Smooth muscle cell (in vitro differentiated cells): Measurements from ENCODE around the gene NTF3. TPM values are rescaled to one million over a fixed set of nuclear protein-coding genes. Genes with fewer than 3 reads are reported as not detected.

Experiments
- DNase-seq: peaks from one replicate; lab custom pipeline; 2025; ENCODE audit not compliant: unreplicated experiment; lab: John Stamatoyannopoulos, UW
- H2AFZ ChIP-seq: fragments of 200-600 bp; sonication (generic); 2 replicates; pipeline ENCODE4 v1.6.0; 2016; ENCODE audit warnings: antibody characterized with exemption, low read depth, mild to moderate bottlenecking
- H3F3A ChIP-seq: fragments of 200-600 bp; sonication (generic); 2 replicates; pipeline ENCODE4 v1.6.0; 2017; ENCODE audit warnings: antibody characterized with exemption, low read depth
- H3K27ac ChIP-seq: fragments of 200-600 bp; sonication (generic); 2 replicates; pipeline ENCODE4 v1.5.1; 2016; ENCODE audit warnings: low read depth, mild to moderate bottlenecking
- H3K27me3 ChIP-seq: fragments of 200-600 bp; sonication (generic); 2 replicates; pipeline ENCODE4 v1.6.1; 2016; ENCODE audit warnings: low read depth, mild to moderate bottlenecking
- H3K36me3 ChIP-seq: fragments of 200-600 bp; sonication (generic); 2 replicates; pipeline ENCODE4 v1.5.1; 2016; ENCODE audit warnings: low read depth
- H3K4me1 ChIP-seq: fragments of 200-600 bp; sonication (generic); 2 replicates; pipeline ENCODE4 v1.5.1; 2016; ENCODE audit warnings: low read depth
- H3K4me2 ChIP-seq: fragments of 200-600 bp; sonication (generic); 2 replicates; pipeline ENCODE4 v1.6.0; 2016; ENCODE audit warnings: mild to moderate bottlenecking
- H3K4me3 ChIP-seq: fragments of 200-600 bp; sonication (generic); 2 replicates; pipeline ENCODE4 v1.5.1; 2016; ENCODE audit warnings: mild to moderate bottlenecking
- H3K79me2 ChIP-seq: fragments of 200-600 bp; sonication (generic); 2 replicates; pipeline ENCODE4 v1.6.0; 2016; ENCODE audit warnings: low read depth, mild to moderate bottlenecking
- H3K9ac ChIP-seq: fragments of 200-600 bp; sonication (generic); 2 replicates; pipeline ENCODE4 v1.6.0; 2016; ENCODE audit warnings: low read depth
- H3K9me3 ChIP-seq: fragments of 200-600 bp; sonication (generic); replicated peaks from 2 replicates; pipeline ENCODE4 v1.5.1; 2016; ENCODE audit warnings: low read depth
- H4K20me1 ChIP-seq: fragments of 200-600 bp; sonication (generic); 2 replicates; pipeline ENCODE4 v1.6.0; 2016; ENCODE audit warnings: low read depth
- WGBS: methylation state at CpG from one replicate; pipeline ENCODE4 v1.1.7; 2016; ENCODE audit warnings: low lambda C conversion rate; 5-methylcytosine and 5-hydroxymethylcytosine counted together
- polyA plus RNA-seq: library from polyadenylated mRNA; unstranded; fragments of >200 nt; fragmentation: Nextera tagmentation; extraction: Ambion mirVana; gene quantifications from 2 replicates; pipeline ENCODE4 v1.2.1, GENCODE V29; 2016
- total RNA-seq: library from RNA; depleted of rRNA; stranded (reverse); fragments of >200 nt; gene quantifications from 2 replicates; pipeline ENCODE4 v1.2.3, GENCODE V29; 2014
- TF ChIP-seq, protein P1 (sequence below): fragments of 200-600 bp; sonication (generic); IDR thresholded peaks from 2 replicates; pipeline ENCODE4 v1.5.1; 2017; ENCODE audit warnings: borderline replicate concordance, mild to moderate bottlenecking, antibody characterized with exemption; ENCODE audit not compliant: insufficient read depth, poor library complexity, severe bottlenecking

The NTF3 gene
- total and polyA plus RNA-seq, 2 experiments from 2014 or later: 1.1 to 3.4 TPM

DNA sequence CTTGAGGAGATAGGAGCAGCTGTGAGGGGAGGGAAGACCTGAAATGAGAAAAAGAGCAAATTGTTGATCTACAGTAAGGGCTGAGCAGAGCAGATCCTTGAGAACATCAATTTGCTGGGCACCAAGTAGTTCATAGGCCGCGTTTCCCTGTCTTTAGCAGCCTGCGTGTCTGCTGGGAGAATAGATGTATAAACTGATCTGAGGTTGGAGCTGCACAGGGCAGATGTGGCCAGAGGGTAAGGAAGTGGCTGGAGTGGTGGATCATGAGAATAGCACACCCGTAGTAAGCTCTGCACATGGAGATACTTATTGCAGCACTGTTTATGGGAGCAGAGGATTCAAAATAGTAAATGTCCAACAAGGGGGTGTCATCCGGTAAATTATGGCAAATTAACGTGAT is 44.4 kb downstream of the NTF3 start:
- H4K20me1 ChIP-seq: no peaks in the 10 kb centered on the region
- H3K4me2 ChIP-seq: no peak overlapping the region
- H3K4me1 ChIP-seq: peaks cover 29% of the 10 kb centered on the region
- H3K4me3 ChIP-seq: no peak overlapping the region
- H3F3A ChIP-seq: no peaks in the 10 kb centered on the region
- H3K27ac ChIP-seq: no peak overlapping the region
- no peaks in the 10 kb centered on the region for H3K27me3 ChIP-seq
- H3K9ac ChIP-seq: no peak overlapping the region
- H3K36me3 ChIP-seq: no peaks in the 10 kb centered on the region
- 87% methylated on average over 6 of the region's 6 CpGs for WGBS
- no peak for DNase-seq
- no peaks in the 10 kb centered on the region for H3K9me3 ChIP-seq
- TF ChIP-seq, protein P1, sequence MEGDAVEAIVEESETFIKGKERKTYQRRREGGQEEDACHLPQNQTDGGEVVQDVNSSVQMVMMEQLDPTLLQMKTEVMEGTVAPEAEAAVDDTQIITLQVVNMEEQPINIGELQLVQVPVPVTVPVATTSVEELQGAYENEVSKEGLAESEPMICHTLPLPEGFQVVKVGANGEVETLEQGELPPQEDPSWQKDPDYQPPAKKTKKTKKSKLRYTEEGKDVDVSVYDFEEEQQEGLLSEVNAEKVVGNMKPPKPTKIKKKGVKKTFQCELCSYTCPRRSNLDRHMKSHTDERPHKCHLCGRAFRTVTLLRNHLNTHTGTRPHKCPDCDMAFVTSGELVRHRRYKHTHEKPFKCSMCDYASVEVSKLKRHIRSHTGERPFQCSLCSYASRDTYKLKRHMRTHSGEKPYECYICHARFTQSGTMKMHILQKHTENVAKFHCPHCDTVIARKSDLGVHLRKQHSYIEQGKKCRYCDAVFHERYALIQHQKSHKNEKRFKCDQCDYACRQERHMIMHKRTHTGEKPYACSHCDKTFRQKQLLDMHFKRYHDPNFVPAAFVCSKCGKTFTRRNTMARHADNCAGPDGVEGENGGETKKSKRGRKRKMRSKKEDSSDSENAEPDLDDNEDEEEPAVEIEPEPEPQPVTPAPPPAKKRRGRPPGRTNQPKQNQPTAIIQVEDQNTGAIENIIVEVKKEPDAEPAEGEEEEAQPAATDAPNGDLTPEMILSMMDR: no peak
- no peaks in the 10 kb centered on the region for H3K79me2 ChIP-seq
- H2AFZ ChIP-seq: no peak overlapping the region

DNA sequence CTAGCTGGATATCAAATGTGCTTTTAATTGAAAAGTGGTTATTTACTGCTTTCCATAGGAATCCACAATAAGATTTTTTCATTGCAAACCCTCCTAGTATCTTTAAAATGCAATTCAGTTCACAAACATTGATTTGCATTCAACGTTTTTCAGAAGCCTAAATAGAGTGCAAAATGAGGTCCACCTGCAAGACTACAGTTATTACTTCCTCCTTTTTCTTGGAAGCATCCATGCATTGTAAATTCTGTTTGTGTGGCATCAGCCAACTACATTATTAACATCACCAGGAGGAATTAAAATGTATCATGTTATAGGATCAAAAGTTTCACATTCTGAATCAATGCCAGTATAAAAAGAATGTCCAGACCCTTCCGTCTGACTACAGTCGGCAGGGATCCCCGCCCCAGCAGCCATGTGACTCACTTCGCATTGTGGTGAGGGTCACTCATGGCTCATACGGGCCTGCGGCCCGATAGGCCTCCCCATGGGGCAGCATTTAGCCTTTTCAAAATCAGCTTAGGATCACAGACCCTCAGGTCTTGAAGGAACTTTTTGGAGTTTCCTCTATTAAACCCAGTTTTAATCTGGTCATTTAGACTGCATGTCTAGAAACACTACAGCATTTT is 46.3 kb downstream of the NTF3 start:
- Histone ChIP-seq H2AFZ (no peak overlapping the region), H3K27me3 (no peaks in the 10 kb centered on the region), H4K20me1 (no peaks in the 10 kb centered on the region), H3K79me2 (no peaks in the 10 kb centered on the region), H3F3A (no peaks in the 10 kb centered on the region), H3K9me3 (no peaks in the 10 kb centered on the region), H3K4me1 (peaks cover 29% of the 10 kb centered on the region), H3K4me3 (no peak overlapping the region), H3K27ac (no peak overlapping the region), H3K4me2 (no peak overlapping the region), H3K36me3 (no peaks in the 10 kb centered on the region), H3K9ac (no peak overlapping the region)
- TF ChIP-seq, protein P1: no peak
- no peak for DNase-seq
- WGBS: 80% methylated on average over 8 of the region's 8 CpGs

DNA sequence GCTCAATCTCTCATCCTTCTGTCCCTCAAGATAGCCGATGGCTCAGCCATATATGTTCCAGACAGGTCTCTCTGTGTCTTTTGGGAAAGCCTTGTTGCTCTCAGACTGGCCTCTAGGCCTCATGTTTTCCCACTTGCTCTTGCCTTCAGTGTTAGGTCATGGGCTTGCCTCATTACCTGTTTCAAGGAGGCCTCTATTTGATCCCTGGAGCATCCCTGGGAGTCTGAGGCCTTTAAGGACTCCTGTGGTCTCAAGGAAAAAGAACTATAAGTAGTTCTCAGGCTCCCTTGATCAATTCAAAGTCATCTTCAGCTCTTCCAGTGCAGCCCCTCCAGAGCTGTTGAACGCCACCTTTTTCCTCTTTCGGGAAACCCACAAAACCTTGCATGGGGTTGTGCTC is 47.9 kb downstream of the NTF3 start:
- Histone ChIP-seq H3K4me3 (no peak overlapping the region), H3K27me3 (no peaks in the 10 kb centered on the region), H3K36me3 (no peaks in the 10 kb centered on the region), H3K79me2 (no peaks in the 10 kb centered on the region), H3K4me1 (peaks cover 29% of the 10 kb centered on the region), H3K4me2 (no peak overlapping the region), H3F3A (no peaks in the 10 kb centered on the region), H3K9ac (no peak overlapping the region), H4K20me1 (no peaks in the 10 kb centered on the region), H3K27ac (no peak overlapping the region), H3K9me3 (no peaks in the 10 kb centered on the region), H2AFZ (no peak overlapping the region)
- TF ChIP-seq, protein P1: no peak
- WGBS: 63% methylated on average over 3 of the region's 3 CpGs
- no peak for DNase-seq
